GM12878 (cell line): ENCODE results near the gene COQ5. TPM values are rescaled to one million over a fixed set of nuclear protein-coding genes. Genes with fewer than 3 reads are reported as not detected.

ENCODE experiments used
- ATAC-seq: fragments of 200-7000 bp; cut with Tn5 transposase; 3 replicates; pipeline ENCODE4 v1.9.1; 2020; ENCODE audit warnings: mild to moderate bottlenecking, moderate library complexity
- BruUV-seq: library from RNA; stranded (reverse); fragments of 400-500 nt; replicated peaks from 2 replicates; lab custom pipeline; 2021; lab: Mats Ljungman, UMichigan
- CTCF ChIA-PET: fragments of 300-600 bp; sonication (Branson Sonifier 250); formaldehyde crosslinking; extraction: SDS; loops from one replicate; lab custom pipeline; 2021; ENCODE audit warnings: inconsistent platforms; lab: Yijun Ruan, JAX
- POLR2A ChIA-PET: fragments of 350-600 bp; formaldehyde crosslinking; extraction: SDS; loops from one replicate; lab custom pipeline; 2021; ENCODE audit warnings: inconsistent platforms; lab: Charles Lee
- RAD21 ChIA-PET: fragments of 300-600 bp; sonication (Branson Sonifier 250); formaldehyde crosslinking; loops from one replicate; lab custom pipeline; 2023; ENCODE audit warnings: antibody characterized with exemption; ENCODE audit not compliant: unreplicated experiment; lab: Charles Lee
- SMC1A ChIA-PET: fragments of 300-600 bp; sonication (Branson Sonifier 250); formaldehyde crosslinking; loops from one replicate; lab custom pipeline; 2023; ENCODE audit not compliant: unreplicated experiment, uncharacterized antibody; lab: Charles Lee
- DNase-seq: peaks from one replicate; pipeline ENCODE4 v3.0.0-alpha.2; 2011; ENCODE audit warnings: low read depth, low spot score
- FAIRE-seq: peaks from 3 replicates; lab custom pipeline; 2011; peaks lifted over from hg19 to GRCh38; lab: Jason Lieb, UNC
- H2AFZ ChIP-seq: 2 replicates; pipeline ENCODE4 v1.6.0; 2011; ENCODE audit warnings: low read depth, low read length, control low read depth; ENCODE audit not compliant: control insufficient read depth
- H3K27ac ChIP-seq: 2 replicates; pipeline ENCODE4 v1.5.1; 2011; ENCODE audit warnings: control low read depth; ENCODE audit not compliant: control insufficient read depth, insufficient read depth
- H3K27me3 ChIP-seq, 2 experiments: replicated peaks in 1 of 2; 2 replicates each; pipeline versions ENCODE4 v1.6.0 to v1.6.1; 2011; ENCODE audit warnings: low read length in 1 of 2; ENCODE audit not compliant: control insufficient read depth in 2 of 2, insufficient read depth in 2 of 2
- H3K36me3 ChIP-seq, 2 experiments: 2 replicates each; pipeline ENCODE4 v1.5.1; 2011; ENCODE audit warnings: low read length in 1 of 2; ENCODE audit not compliant: control insufficient read depth in 2 of 2, insufficient read depth in 2 of 2
- H3K4me1 ChIP-seq: 2 replicates; pipeline ENCODE4 v1.6.1; 2011; ENCODE audit warnings: mild to moderate bottlenecking, low read length, moderate library complexity, mixed read lengths; ENCODE audit not compliant: control insufficient read depth, insufficient read depth
- H3K4me2 ChIP-seq: 2 replicates; pipeline ENCODE4 v1.6.0; 2011; ENCODE audit warnings: control low read depth; ENCODE audit not compliant: control insufficient read depth, insufficient read depth
- H3K4me3 ChIP-seq: fragments of 200-600 bp; sonication (generic); 2 replicates; pipeline ENCODE4 v1.5.1; 2016
- H3K79me2 ChIP-seq: 2 replicates; pipeline ENCODE4 v1.6.0; 2011; ENCODE audit warnings: low read length; ENCODE audit not compliant: control insufficient read depth, insufficient read depth
- H3K9ac ChIP-seq: 2 replicates; pipeline ENCODE4 v1.8.0; 2011; ENCODE audit warnings: low read length, control low read depth, mixed read lengths; ENCODE audit not compliant: control insufficient read depth, insufficient read depth
- H3K9me3 ChIP-seq: replicated peaks from 3 replicates; pipeline ENCODE4 v1.5.1; 2011; ENCODE audit warnings: mild to moderate bottlenecking, low read length; ENCODE audit not compliant: control insufficient read depth, insufficient read depth
- H4K20me1 ChIP-seq: 2 replicates; pipeline ENCODE4 v1.6.0; 2011; ENCODE audit not compliant: control insufficient read depth, insufficient read depth
- ATF7 ChIP-seq: fragments of 450-650 bp; IDR thresholded peaks from 2 replicates; pipeline ENCODE4 v1.6.1; 2016; ENCODE audit warnings: low read depth, mild to moderate bottlenecking
- CBFB ChIP-seq: IDR thresholded peaks from 2 replicates; pipeline ENCODE4 v1.6.1; 2016; ENCODE audit warnings: antibody characterized with exemption, low read depth
- CEBPZ ChIP-seq: fragments of 150-350 bp; IDR thresholded peaks from 2 replicates; pipeline ENCODE4 v1.6.1; 2016; ENCODE audit warnings: low read depth, low read length
- CREM ChIP-seq: IDR thresholded peaks from 2 replicates; pipeline ENCODE4 v1.6.1; 2014; ENCODE audit warnings: antibody characterized with exemption, low read depth
- E2F4 ChIP-seq: IDR thresholded peaks from 2 replicates; pipeline ENCODE4 v1.6.1; 2012; ENCODE audit warnings: low read depth, low read length, improper control_type of control experiment
- FOS ChIP-seq: IDR thresholded peaks from 3 replicates; pipeline ENCODE4 v1.6.1; 2011; ENCODE audit warnings: borderline replicate concordance; ENCODE audit not compliant: insufficient read length; ENCODE audit errors: extremely low read depth
- FOXM1 ChIP-seq: IDR thresholded peaks from 2 replicates; pipeline ENCODE4 v1.6.1; 2012; ENCODE audit warnings: low read depth, mild to moderate bottlenecking, inconsistent platforms, low read length, moderate library complexity
- MTA3 ChIP-seq: IDR thresholded peaks from 2 replicates; pipeline ENCODE4 v1.6.1; 2012; ENCODE audit warnings: low read length, inconsistent platforms, borderline replicate concordance
- POLR2AphosphoS2 ChIP-seq: IDR thresholded peaks from 2 replicates; pipeline ENCODE4 v1.6.1; 2011; ENCODE audit warnings: low read depth, mild to moderate bottlenecking, low read length, improper control_type of control experiment, moderate library complexity
- POU2F2 ChIP-seq: IDR thresholded peaks from 3 replicates; pipeline ENCODE4 v1.6.1; 2011; ENCODE audit warnings: low read depth, mild to moderate bottlenecking, low read length, borderline replicate concordance
- SKIL ChIP-seq: fragments of 450-650 bp; IDR thresholded peaks from 2 replicates; pipeline ENCODE4 v1.6.1; 2017; ENCODE audit warnings: mild to moderate bottlenecking, low read depth, inconsistent platforms; ENCODE audit not compliant: poor library complexity, severe bottlenecking
- SPI1 ChIP-seq: IDR thresholded peaks from 2 replicates; pipeline ENCODE4 v1.6.1; 2011; ENCODE audit warnings: low read depth, mild to moderate bottlenecking, low read length, moderate library complexity, borderline replicate concordance; ENCODE audit not compliant: insufficient read depth
- YY1 ChIP-seq: IDR thresholded peaks from 2 replicates; pipeline ENCODE4 v1.6.1; 2011; ENCODE audit warnings: low read depth, mild to moderate bottlenecking, low read length
- ZBED1 ChIP-seq: IDR thresholded peaks from 2 replicates; pipeline ENCODE4 v1.6.1; 2016; ENCODE audit warnings: borderline replicate concordance
- ZZZ3 ChIP-seq: IDR thresholded peaks from 2 replicates; pipeline ENCODE4 v1.6.1; 2011; ENCODE audit warnings: low read depth; ENCODE audit not compliant: control insufficient read depth, insufficient read length
- WGBS: methylation state at CpG from one replicate; pipeline ENCODE4 v1.1.6; 2016; ENCODE audit warnings: low lambda C conversion rate; ENCODE audit not compliant: insufficient replicate concordance, insufficient coverage; ENCODE audit errors: missing lambda C conversion rate; 5-methylcytosine and 5-hydroxymethylcytosine counted together
- in situ Hi-C: fragments of 300-500 bp; cut with MboI; formaldehyde crosslinking; loops from 9 replicates; pipeline ENCODE4 v1.14.3; 2018; ENCODE audit warnings: mixed read lengths
- intact Hi-C: fragments of 100-400 bp; cut with micrococcal nuclease; formaldehyde crosslinking; loops from one replicate; pipeline ENCODE4 v1.14.2; 2022; ENCODE audit not compliant: unreplicated experiment
- polyA plus RNA-seq, 11 experiments: library from polyadenylated mRNA; depleted of rRNA in 4 of 11; unstranded in 6 of 11; stranded (reverse) in 5 of 11; fragments of >200 nt; fragmentation: Nextera tagmentation in 4 of 11; fragmentation: Illumina TruSeq in 1 of 11; extraction: Ambion mirVana in 4 of 11; extraction: Trizol in 1 of 11; gene quantifications; 1 replicate in 1 of 11; 2 replicates in 10 of 11; pipeline versions ENCODE4 v1.2.1 to v1.2.3, GENCODE V29; 2011 to 2016; ENCODE audit warnings: inconsistent platforms in 2 of 11, missing spikeins in 2 of 11, low read depth in 1 of 11
- total RNA-seq, 4 experiments: library from RNA; depleted of rRNA in 3 of 4; stranded (reverse); fragments of >200 nt in 3 of 4; fragmentation: Illumina TruSeq in 1 of 4; extraction: Trizol in 1 of 4; gene quantifications; 2 replicates each; pipeline versions ENCODE4 v1.2.1 to v1.2.3, GENCODE V29; 2013 to 2021
- TF ChIP-seq, protein P1 (sequence below): IDR thresholded peaks from 2 replicates; pipeline ENCODE4 v1.6.1; 2011; ENCODE audit warnings: low read depth, low read length, improper control_type of control experiment, borderline replicate concordance

Gene COQ5
- total and polyA plus RNA-seq, 10 of the 15 experiments (the other 5 are each of a cell fraction or from before 2014, with no cell fraction given) = 24.8 to 69.3 (median 37.8) TPM

DNA sequence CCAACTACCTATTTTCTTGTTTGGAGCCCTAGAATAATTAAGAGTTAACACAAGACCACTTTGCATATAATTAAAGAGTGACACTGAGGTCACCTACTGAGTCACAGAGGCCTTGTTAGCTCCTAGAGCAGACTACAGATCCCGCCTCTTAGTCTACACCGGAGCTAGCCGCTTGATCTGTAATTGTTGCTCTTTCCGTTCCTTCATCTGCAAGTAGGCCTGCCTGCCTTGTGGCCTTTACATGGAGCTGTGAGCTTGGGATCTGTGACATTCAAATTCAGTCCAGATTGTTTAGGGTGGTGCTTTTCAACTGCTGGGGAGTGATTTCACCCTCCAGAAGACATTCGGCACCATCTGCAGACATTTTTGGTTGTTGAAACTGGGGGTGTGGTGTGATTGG is 38.6 kb downstream of the COQ5 start:
- Histone ChIP-seq H3K4me2 (no peak overlapping the region), H3K4me3 (no peak overlapping the region), H4K20me1 (no peaks in the 10 kb centered on the region), H3K36me3 (no peaks in the 10 kb centered on the region; a peak in 1 of 4 replicates), H2AFZ (no peak overlapping the region), H3K9me3 (no peaks in the 10 kb centered on the region), H3K4me1 (peaks cover 4% of the 10 kb centered on the region), H3K79me2 (peaks cover 6% of the 10 kb centered on the region), H3K27me3 (no peaks in the 10 kb centered on the region), H3K9ac (no peak overlapping the region), H3K27ac (no peak overlapping the region)
- no TSS peak for BruUV-seq
- intact Hi-C loops = no loop called here
- no peak for ATAC-seq
- TF ChIP-seq CEBPZ (no peak), ATF7 (no peak), MTA3 (no peak), FOS (no peak), SKIL (no peak), SPI1 (no peak), YY1 (no peak), POU2F2 (no peak), CBFB (no peak), ZZZ3 (no peak), POLR2AphosphoS2 (no peak), ZBED1 (no peak), E2F4 (no peak), FOXM1 (no peak), CREM (no peak)
- TF ChIP-seq, protein P1, sequence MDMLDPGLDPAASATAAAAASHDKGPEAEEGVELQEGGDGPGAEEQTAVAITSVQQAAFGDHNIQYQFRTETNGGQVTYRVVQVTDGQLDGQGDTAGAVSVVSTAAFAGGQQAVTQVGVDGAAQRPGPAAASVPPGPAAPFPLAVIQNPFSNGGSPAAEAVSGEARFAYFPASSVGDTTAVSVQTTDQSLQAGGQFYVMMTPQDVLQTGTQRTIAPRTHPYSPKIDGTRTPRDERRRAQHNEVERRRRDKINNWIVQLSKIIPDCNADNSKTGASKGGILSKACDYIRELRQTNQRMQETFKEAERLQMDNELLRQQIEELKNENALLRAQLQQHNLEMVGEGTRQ = no peak
- SMC1A ChIA-PET = no interaction called here
- no peak for DNase-seq
- no peak for FAIRE-seq
- CTCF ChIA-PET = interaction anchor here (1.6 kb wide), 1 partner anchor 20 kb away, joined by 4 read pairs; the partner anchor contains the start of gene SRSF9
- 97% methylated on average over 5 of the region's 5 CpGs for WGBS
- POLR2A ChIA-PET = interaction anchor here (0.5 to 1.2 kb wide), 2 partner anchors 11 to 12 kb away, joined by 3 to 5 read pairs; no protein-coding TSS in a partner anchor
- in situ Hi-C loops = no loop called here
- RAD21 ChIA-PET = no interaction called here
